Measurements from ENCODE around the gene CADM1.

CADM1 gene

GRCh38 chr11:115390441-115390840, 113.8 kb downstream of the CADM1 start:
- no peaks in the 10 kb centered on the region for H3K36me3 ChIP-seq
- H3K27me3 ChIP-seq: no peaks in the 10 kb centered on the region
- no peaks in the 10 kb centered on the region for H3K4me1 ChIP-seq
- H3K4me3 ChIP-seq: no peak overlapping the region
- no peaks in the 10 kb centered on the region for H3K9me3 ChIP-seq
- no peak overlapping the region for H3K27ac ChIP-seq
- intact Hi-C loops (cut with DNase I; ENCODE audit: low total_unique reads): no loop called here
- DNase-seq: no peak
- TF ChIP-seq CTCF (IDR thresholded peaks at IDR 0.05): no peak

- DNase-seq: no peak
- no peaks in the 10 kb centered on the region for H3K9me3 ChIP-seq
- no peak overlapping the region for H3K27ac ChIP-seq
- no peak overlapping the region for H3K4me3 ChIP-seq
- no peaks in the 10 kb centered on the region for H3K36me3 ChIP-seq
- H3K4me1 ChIP-seq: no peaks in the 10 kb centered on the region
- intact Hi-C loops (cut with DNase I; ENCODE audit: low total_unique reads): no loop called here
- H3K27me3 ChIP-seq: no peaks in the 10 kb centered on the region
- TF ChIP-seq CTCF (IDR thresholded peaks at IDR 0.05): no peak
These were observed 114.4 kb downstream of the CADM1 start for GRCh38 chr11:115389790-115390189.

GRCh38 chr11:115385226-115385625, 119.0 kb downstream of the CADM1 start:
- Histone ChIP-seq H3K4me3 (no peak overlapping the region), H3K27me3 (no peaks in the 10 kb centered on the region), H3K9me3 (no peaks in the 10 kb centered on the region), H3K4me1 (no peaks in the 10 kb centered on the region), H3K27ac (no peak overlapping the region), H3K36me3 (no peaks in the 10 kb centered on the region)
- intact Hi-C loops (cut with DNase I; ENCODE audit: low total_unique reads): no loop called here
- DNase-seq: no peak
- TF ChIP-seq CTCF (IDR thresholded peaks at IDR 0.05): no peak

- intact Hi-C loops (cut with DNase I; ENCODE audit: low total_unique reads): no loop called here
- TF ChIP-seq CTCF (IDR thresholded peaks at IDR 0.05): no peak
- Histone ChIP-seq H3K27me3 (no peaks in the 10 kb centered on the region), H3K4me3 (no peak overlapping the region), H3K9me3 (no peaks in the 10 kb centered on the region), H3K27ac (no peak overlapping the region), H3K36me3 (no peaks in the 10 kb centered on the region), H3K4me1 (no peaks in the 10 kb centered on the region)
- no peak for DNase-seq
These were observed 120.0 kb downstream of the CADM1 start for GRCh38 chr11:115384236-115384635.

- no peak for TF ChIP-seq CTCF (IDR thresholded peaks at IDR 0.05)
- H3K4me3 ChIP-seq: no peak overlapping the region
- no peaks in the 10 kb centered on the region for H3K4me1 ChIP-seq
- intact Hi-C loops (cut with DNase I; ENCODE audit: low total_unique reads): no loop called here
- H3K27me3 ChIP-seq: no peaks in the 10 kb centered on the region
- no peak for DNase-seq
- no peaks in the 10 kb centered on the region for H3K36me3 ChIP-seq
- H3K9me3 ChIP-seq: no peaks in the 10 kb centered on the region
- no peak overlapping the region for H3K27ac ChIP-seq
These were observed 120.8 kb downstream of the CADM1 start for GRCh38 chr11:115383431-115383830.

- intact Hi-C loops (cut with DNase I; ENCODE audit: low total_unique reads): no loop called here
- DNase-seq: no peak
These were observed 124.7 kb downstream of the CADM1 start for GRCh38 chr11:115379528-115379927.

More at GRCh38 chr11:115379528-115379927, 124.7 kb downstream of the CADM1 start:
- Histone ChIP-seq H3K9me3 (no peaks in the 10 kb centered on the region), H3K27me3 (no peaks in the 10 kb centered on the region), H3K4me1 (no peaks in the 10 kb centered on the region), H3K4me3 (no peak overlapping the region), H3K36me3 (no peaks in the 10 kb centered on the region), H3K27ac (no peak overlapping the region)
- TF ChIP-seq CTCF (IDR thresholded peaks at IDR 0.05): no peak

Data from tibial artery (tissue), 4 donors.